ENCODE data around the gene PDPK1. TPM values are rescaled to one million over a fixed set of nuclear protein-coding genes. Genes with fewer than 3 reads are reported as not detected.

PDPK1 gene
- total and polyA plus RNA-seq, 2 experiments from 2014 or later: 19.3 to 25.8 TPM

MicroRNAs within 50 kb of the gene (microRNA counts, 767-probe panel; counts per million panel counts)
- not detected for microRNA hsa-miR-3178

Small RNA genes within 50 kb of the gene (microRNA-seq; reads per million reads assigned to microRNA genes)
- not detected for gene MIR3178

Small RNA genes within 50 kb of the gene (small RNA-seq; reads per million reads assigned to genes)
- gene AC093525.1 (ENCODE audit: low replicate concordance): not detected
- gene MIR3178 (ENCODE audit: low replicate concordance): not detected

Other genes starting within 250 kb of the PDPK1 start
- gene ABCA3, start 197.3 kb upstream of the PDPK1 start, total RNA-seq (2014; rRNA removed; shearing (Covaris generic)): 3.2 and 4.1 TPM in 2 replicates
- 1.8 and 3.0 TPM in 2 replicates for gene ABCA3, start 197.3 kb upstream of the PDPK1 start, polyA plus RNA-seq (2016; fragmentation: Nextera tagmentation; extraction: Ambion mirVana)
- gene CCNF, start 108.6 kb upstream of the PDPK1 start, total RNA-seq (2014; rRNA removed; shearing (Covaris generic)): 53.0 and 54.2 TPM in 2 replicates
- gene CCNF, start 108.6 kb upstream of the PDPK1 start, polyA plus RNA-seq (2016; fragmentation: Nextera tagmentation; extraction: Ambion mirVana): 21.2 and 24.5 TPM in 2 replicates
- 86.5 and 98.9 TPM in 2 replicates for gene TEDC2, start 77.9 kb upstream of the PDPK1 start, total RNA-seq (2014; rRNA removed; shearing (Covaris generic))
- 50.2 and 50.6 TPM in 2 replicates for gene TEDC2, start 77.9 kb upstream of the PDPK1 start, polyA plus RNA-seq (2016; fragmentation: Nextera tagmentation; extraction: Ambion mirVana)
- 1.7 and 3.0 TPM in 2 replicates for gene NTN3, start 66.7 kb upstream of the PDPK1 start, total RNA-seq (2014; rRNA removed; shearing (Covaris generic))
- gene NTN3, start 66.7 kb upstream of the PDPK1 start, polyA plus RNA-seq (2016; fragmentation: Nextera tagmentation; extraction: Ambion mirVana): 0.10 TPM in 1 of 2 replicates, not detected in the other
- 19.3 and 21.0 TPM in 2 replicates for gene TBC1D24, start 62.9 kb upstream of the PDPK1 start, total RNA-seq (2014; rRNA removed; shearing (Covaris generic))
- 5.4 and 6.1 TPM in 2 replicates for gene TBC1D24, start 62.9 kb upstream of the PDPK1 start, polyA plus RNA-seq (2016; fragmentation: Nextera tagmentation; extraction: Ambion mirVana)
- 98.2 and 109 TPM in 2 replicates for gene ATP6V0C, start 24.1 kb upstream of the PDPK1 start, total RNA-seq (2014; rRNA removed; shearing (Covaris generic))
- gene ATP6V0C, start 24.1 kb upstream of the PDPK1 start, polyA plus RNA-seq (2016; fragmentation: Nextera tagmentation; extraction: Ambion mirVana): 154 and 162 TPM in 2 replicates
- 62.1 and 68.1 TPM in 2 replicates for gene AMDHD2, start 17.6 kb upstream of the PDPK1 start, total RNA-seq (2014; rRNA removed; shearing (Covaris generic))
- 12.2 and 20.2 TPM in 2 replicates for gene AMDHD2, start 17.6 kb upstream of the PDPK1 start, polyA plus RNA-seq (2016; fragmentation: Nextera tagmentation; extraction: Ambion mirVana)
- 0.31 TPM in 1 of 2 replicates, not detected in the other for gene CEMP1, start 6.6 kb upstream of the PDPK1 start, total RNA-seq (2014; rRNA removed; shearing (Covaris generic))
- 7.5 and 10.1 TPM in 2 replicates for gene CEMP1, start 6.6 kb upstream of the PDPK1 start, polyA plus RNA-seq (2016; fragmentation: Nextera tagmentation; extraction: Ambion mirVana)
- gene KCTD5, start 144.5 kb downstream of the PDPK1 start, total RNA-seq (2014; rRNA removed; shearing (Covaris generic)): 26.1 and 31.8 TPM in 2 replicates
- 18.5 and 19.7 TPM in 2 replicates for gene KCTD5, start 144.5 kb downstream of the PDPK1 start, polyA plus RNA-seq (2016; fragmentation: Nextera tagmentation; extraction: Ambion mirVana)
- 0.85 and 1.6 TPM in 2 replicates for gene PRSS27, start 182.2 kb downstream of the PDPK1 start, total RNA-seq (2014; rRNA removed; shearing (Covaris generic))
- gene PRSS27, start 182.2 kb downstream of the PDPK1 start, polyA plus RNA-seq (2016; fragmentation: Nextera tagmentation; extraction: Ambion mirVana): 0.73 and 1.1 TPM in 2 replicates
- 253 and 308 TPM in 2 replicates for gene SRRM2, start 214.6 kb downstream of the PDPK1 start, total RNA-seq (2014; rRNA removed; shearing (Covaris generic))
- 893 and 928 TPM in 2 replicates for gene SRRM2, start 214.6 kb downstream of the PDPK1 start, polyA plus RNA-seq (2016; fragmentation: Nextera tagmentation; extraction: Ambion mirVana)
- 278 and 696 TPM in 2 replicates for gene ELOB, start 239.3 kb downstream of the PDPK1 start, total RNA-seq (2014; rRNA removed; shearing (Covaris generic))
- 756 and 851 TPM in 2 replicates for gene ELOB, start 239.3 kb downstream of the PDPK1 start, polyA plus RNA-seq (2016; fragmentation: Nextera tagmentation; extraction: Ambion mirVana)
- 0.47 and 1.4 TPM in 2 replicates for gene PRSS33, start 249.5 kb downstream of the PDPK1 start, total RNA-seq (2014; rRNA removed; shearing (Covaris generic))
- 0.24 TPM in 2 replicates for gene PRSS33, start 249.5 kb downstream of the PDPK1 start, polyA plus RNA-seq (2016; fragmentation: Nextera tagmentation; extraction: Ambion mirVana)

All from GM23338 (cell line).